Neural cell (in vitro differentiated cells): ENCODE results near the gene TXLNG. TPM values are rescaled to one million over a fixed set of nuclear protein-coding genes. Genes with fewer than 3 reads are reported as not detected.

Experiments used
- H2AFZ ChIP-seq: fragments of 200-600, 300-800 bp; sonication (generic), shearing (Covaris generic); 2 replicates; pipeline ENCODE4 v1.6.0; 2014; ENCODE audit warnings: low read depth, mild to moderate bottlenecking, antibody characterized with exemption, low read length, moderate library complexity
- H3F3A ChIP-seq: fragments of 200-600 bp; shearing (Covaris generic); 2 replicates; pipeline ENCODE4 v1.6.1; 2016; ENCODE audit warnings: mild to moderate bottlenecking, moderate library complexity, mixed read lengths, antibody characterized with exemption, low read length; ENCODE audit not compliant: insufficient read depth, poor library complexity, severe bottlenecking
- H3K27ac ChIP-seq: fragments of 200-600, 300-800 bp; sonication (generic), shearing (Covaris generic); 2 replicates; pipeline ENCODE4 v1.5.1; 2014; ENCODE audit warnings: mild to moderate bottlenecking, low read length, moderate library complexity
- H3K27me3 ChIP-seq: fragments of 300-800, 200-600 bp; sonication (generic), shearing (Covaris generic); 2 replicates; pipeline ENCODE4 v1.6.0; 2014; ENCODE audit warnings: mild to moderate bottlenecking, low read depth, low read length, moderate library complexity; ENCODE audit not compliant: insufficient read depth
- H3K36me3 ChIP-seq: fragments of 300-800, 200-600 bp; sonication (generic), shearing (Covaris generic); 2 replicates; pipeline ENCODE4 v1.5.1; 2014; ENCODE audit warnings: mild to moderate bottlenecking, antibody characterized with exemption, low read length, moderate library complexity; ENCODE audit not compliant: insufficient read depth
- H3K4me2 ChIP-seq: fragments of 300-800, 200-600 bp; sonication (generic), shearing (Covaris generic); 2 replicates; pipeline ENCODE4 v1.6.0; 2014; ENCODE audit warnings: mild to moderate bottlenecking, low read length
- H3K4me3 ChIP-seq: fragments of 300-800, 200-600 bp; sonication (generic), shearing (Covaris generic); 2 replicates; pipeline ENCODE4 v1.5.1; 2014; ENCODE audit warnings: mild to moderate bottlenecking, low read length, moderate library complexity
- H3K79me2 ChIP-seq: fragments of 200-600 bp; shearing (Covaris generic); replicated peaks from 2 replicates; pipeline ENCODE4 v1.6.0; 2014; ENCODE audit warnings: mild to moderate bottlenecking, low read length, moderate library complexity; ENCODE audit not compliant: insufficient read depth
- H3K9ac ChIP-seq: fragments of 300-800, 200-600 bp; sonication (generic), shearing (Covaris generic); 2 replicates; pipeline ENCODE4 v1.6.1; 2016; ENCODE audit warnings: mild to moderate bottlenecking, low read length, mixed read lengths
- H3K9me2 ChIP-seq: fragments of 200-600 bp; shearing (Covaris generic); 2 replicates; pipeline ENCODE4 v1.6.1; 2016; ENCODE audit warnings: mild to moderate bottlenecking, low read length, mixed read lengths; ENCODE audit not compliant: insufficient read depth
- H3K9me3 ChIP-seq: fragments of 200-600, 300-800 bp; sonication (generic), shearing (Covaris generic); 2 replicates; pipeline ENCODE4 v1.6.1; 2016; ENCODE audit warnings: mild to moderate bottlenecking, mixed run types, low read length, moderate library complexity, mixed read lengths
- H4K20me1 ChIP-seq: fragments of 200-600 bp; shearing (Covaris generic); 2 replicates; pipeline ENCODE4 v1.6.1; 2016; ENCODE audit warnings: mild to moderate bottlenecking, mixed run types; ENCODE audit not compliant: insufficient read depth
- EP300 ChIP-seq: fragments of 450-650 bp; conservative IDR thresholded peaks from 2 replicates; pipeline ENCODE4 v1.6.1; 2014; ENCODE audit warnings: antibody characterized with exemption, mild to moderate bottlenecking, moderate library complexity; ENCODE audit not compliant: poor library complexity, severe bottlenecking
- EZH2 ChIP-seq: fragments of 200-600, 300-800 bp; shearing (Covaris generic), sonication (generic); IDR thresholded peaks from 2 replicates; pipeline ENCODE4 v1.6.1; 2014; ENCODE audit warnings: antibody characterized with exemption, low read length, borderline replicate concordance, mild to moderate bottlenecking; ENCODE audit not compliant: insufficient read depth, poor library complexity, severe bottlenecking
- MXI1 ChIP-seq: fragments of 450-650 bp; conservative IDR thresholded peaks from 2 replicates; pipeline ENCODE4 v1.6.1; 2014; ENCODE audit warnings: antibody characterized with exemption, mild to moderate bottlenecking; ENCODE audit not compliant: poor library complexity, severe bottlenecking
- POLR2AphosphoS5 ChIP-seq: IDR thresholded peaks from 2 replicates; pipeline ENCODE4 v1.6.1; 2012
- RAD21 ChIP-seq: fragments of 450-650 bp; conservative IDR thresholded peaks from 2 replicates; pipeline ENCODE4 v1.6.1; 2014; ENCODE audit warnings: antibody characterized with exemption, mild to moderate bottlenecking, moderate library complexity
- REST ChIP-seq: IDR thresholded peaks from 2 replicates; pipeline ENCODE4 v1.6.1; 2012; ENCODE audit warnings: borderline replicate concordance
- SMC3 ChIP-seq: fragments of 450-650 bp; conservative IDR thresholded peaks from 2 replicates; pipeline ENCODE4 v1.6.1; 2014; ENCODE audit warnings: antibody characterized with exemption, mild to moderate bottlenecking, moderate library complexity; ENCODE audit not compliant: poor library complexity
- TAF1 ChIP-seq: IDR thresholded peaks from 2 replicates; pipeline ENCODE4 v1.6.1; 2012; ENCODE audit warnings: low read depth
- polyA plus RNA-seq: library from polyadenylated mRNA; depleted of rRNA; stranded (reverse); fragments of >200 nt; gene quantifications from 2 replicates; pipeline ENCODE4 v1.2.3, GENCODE V29; 2014
- TF ChIP-seq, protein P1 (sequence below): fragments of 450-650 bp; IDR thresholded peaks from 2 replicates; pipeline ENCODE4 v1.5.1; 2014; ENCODE audit warnings: antibody characterized with exemption, mild to moderate bottlenecking, moderate library complexity; ENCODE audit not compliant: poor library complexity, severe bottlenecking

The TXLNG gene
- polyA plus RNA-seq, 1 donor from 2014 or later, result 24.2 TPM

DNA sequence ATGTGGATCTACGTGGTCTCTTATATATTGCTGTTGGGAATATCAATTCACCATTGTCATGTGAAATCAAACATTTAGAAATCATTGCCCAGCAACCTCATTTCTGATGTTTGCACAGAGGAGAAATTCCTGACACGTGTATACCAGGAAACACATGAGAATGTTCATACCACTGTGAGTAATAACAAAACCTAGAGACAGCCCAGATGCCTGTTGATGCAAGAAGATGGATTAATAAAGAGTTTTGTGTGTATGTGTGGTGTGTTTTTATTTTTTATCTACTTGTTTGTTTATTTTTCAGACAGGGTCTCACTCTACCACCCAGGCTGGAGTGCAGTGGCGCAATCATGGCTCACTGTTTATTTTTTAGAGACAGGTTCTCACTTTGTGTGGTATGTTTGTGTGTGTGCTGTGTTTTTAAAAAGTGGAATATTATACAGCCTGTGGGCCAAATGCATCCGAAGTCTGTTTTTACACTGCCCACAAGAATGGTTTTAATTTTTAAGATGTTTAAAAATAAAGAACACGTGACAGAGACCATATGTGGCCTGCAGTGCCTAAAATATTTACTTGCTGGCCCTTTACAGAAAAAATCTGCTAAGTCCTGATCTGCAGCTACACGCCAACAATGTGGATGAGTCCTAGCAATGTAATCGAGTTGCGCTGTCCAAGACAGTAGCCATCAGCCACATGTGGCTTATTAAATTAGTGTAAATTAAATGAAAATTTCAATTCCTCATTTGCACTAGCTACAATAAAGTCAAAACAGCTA, 39.2 kb downstream of the TXLNG start:
- no peaks in the 10 kb centered on the region for H3F3A ChIP-seq
- H3K27me3 ChIP-seq, result no peaks in the 10 kb centered on the region
- no peaks in the 10 kb centered on the region for H3K79me2 ChIP-seq
- H3K4me3 ChIP-seq, result no peak overlapping the region
- H3K36me3 ChIP-seq, result no peaks in the 10 kb centered on the region
- no peaks in the 10 kb centered on the region for H3K9me3 ChIP-seq
- H2AFZ ChIP-seq, result no peak overlapping the region
- H3K27ac ChIP-seq, result no peak overlapping the region
- H3K4me2 ChIP-seq, result no peak overlapping the region
- no peak overlapping the region for H3K9ac ChIP-seq
- H3K9me2 ChIP-seq, result no peaks in the 10 kb centered on the region
- TF ChIP-seq POLR2AphosphoS5 (no peak), RAD21 (no peak), REST (no peak)
- no peaks in the 10 kb centered on the region for H4K20me1 ChIP-seq

DNA sequence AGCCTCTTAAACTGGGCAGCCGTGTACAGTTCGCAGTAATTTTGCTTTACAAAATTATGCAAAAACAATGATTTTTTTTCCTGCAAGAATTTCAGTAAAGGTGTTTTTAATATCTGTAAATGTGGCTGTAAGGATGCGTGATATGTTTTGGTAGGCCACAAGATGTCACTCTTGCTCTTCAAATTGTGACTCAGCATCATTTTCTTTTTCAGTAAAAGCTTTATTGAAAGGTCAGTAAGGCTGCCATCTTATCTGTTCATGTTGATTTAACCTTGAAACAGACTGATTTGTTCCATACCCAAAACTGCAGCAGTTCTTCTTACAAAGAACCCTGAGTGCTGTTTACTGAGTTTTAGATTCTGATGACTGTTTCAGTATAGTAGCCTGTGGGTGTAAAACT, 39.9 kb downstream of the TXLNG start:
- Histone ChIP-seq H3K4me2 (no peak overlapping the region), H4K20me1 (no peaks in the 10 kb centered on the region), H3K9ac (no peak overlapping the region), H3K79me2 (no peaks in the 10 kb centered on the region), H3F3A (no peaks in the 10 kb centered on the region), H3K9me3 (no peaks in the 10 kb centered on the region), H3K27me3 (no peaks in the 10 kb centered on the region), H3K36me3 (no peaks in the 10 kb centered on the region), H3K9me2 (no peaks in the 10 kb centered on the region), H3K4me3 (no peak overlapping the region), H3K27ac (no peak overlapping the region), H2AFZ (no peak overlapping the region)
- TF ChIP-seq, protein P1, sequence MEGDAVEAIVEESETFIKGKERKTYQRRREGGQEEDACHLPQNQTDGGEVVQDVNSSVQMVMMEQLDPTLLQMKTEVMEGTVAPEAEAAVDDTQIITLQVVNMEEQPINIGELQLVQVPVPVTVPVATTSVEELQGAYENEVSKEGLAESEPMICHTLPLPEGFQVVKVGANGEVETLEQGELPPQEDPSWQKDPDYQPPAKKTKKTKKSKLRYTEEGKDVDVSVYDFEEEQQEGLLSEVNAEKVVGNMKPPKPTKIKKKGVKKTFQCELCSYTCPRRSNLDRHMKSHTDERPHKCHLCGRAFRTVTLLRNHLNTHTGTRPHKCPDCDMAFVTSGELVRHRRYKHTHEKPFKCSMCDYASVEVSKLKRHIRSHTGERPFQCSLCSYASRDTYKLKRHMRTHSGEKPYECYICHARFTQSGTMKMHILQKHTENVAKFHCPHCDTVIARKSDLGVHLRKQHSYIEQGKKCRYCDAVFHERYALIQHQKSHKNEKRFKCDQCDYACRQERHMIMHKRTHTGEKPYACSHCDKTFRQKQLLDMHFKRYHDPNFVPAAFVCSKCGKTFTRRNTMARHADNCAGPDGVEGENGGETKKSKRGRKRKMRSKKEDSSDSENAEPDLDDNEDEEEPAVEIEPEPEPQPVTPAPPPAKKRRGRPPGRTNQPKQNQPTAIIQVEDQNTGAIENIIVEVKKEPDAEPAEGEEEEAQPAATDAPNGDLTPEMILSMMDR, result peak; percentile 78
- TF ChIP-seq REST, result no peak
- TF ChIP-seq MXI1, result no peak
- peak; percentile 71 for TF ChIP-seq SMC3
- no peak for TF ChIP-seq EZH2
- TF ChIP-seq EP300, result no peak
- TF ChIP-seq POLR2AphosphoS5, result no peak
- no peak for TF ChIP-seq TAF1
- TF ChIP-seq RAD21, result peak; percentile 79
